NT2/D1 (cell line): Measurements from ENCODE around the gene KRTAP19-8.

Source experiments
- DNase-seq: peaks from one replicate; pipeline ENCODE4 v3.0.0-alpha.2; 2011; ENCODE audit warnings: low read depth, low spot score
- H3K27me3 ChIP-seq: 2 replicates; pipeline ENCODE4 v1.6.0; 2011; ENCODE audit warnings: mild to moderate bottlenecking; ENCODE audit not compliant: insufficient read length, insufficient read depth
- H3K36me3 ChIP-seq: 2 replicates; pipeline ENCODE4 v1.6.1; 2011; ENCODE audit warnings: mild to moderate bottlenecking, low read length, mixed read lengths; ENCODE audit not compliant: insufficient read depth, insufficient read length
- H3K4me1 ChIP-seq: 2 replicates; pipeline ENCODE4 v1.5.1; 2011; ENCODE audit not compliant: insufficient read depth, insufficient read length
- H3K4me3 ChIP-seq: 2 replicates; pipeline ENCODE4 v1.5.1; 2011; ENCODE audit warnings: low read depth; ENCODE audit not compliant: insufficient read length
- H3K9ac ChIP-seq: 2 replicates; pipeline ENCODE4 v1.6.0; 2011; ENCODE audit warnings: low read depth; ENCODE audit not compliant: insufficient read length
- H3K9me3 ChIP-seq: 2 replicates; pipeline ENCODE4 v1.5.1; 2011; ENCODE audit warnings: mild to moderate bottlenecking, low read length; ENCODE audit not compliant: insufficient read depth
- SUZ12 ChIP-seq: IDR thresholded peaks from 2 replicates; pipeline ENCODE4 v1.6.1; 2011; ENCODE audit not compliant: insufficient read length, insufficient read depth; ENCODE audit errors: extremely low read depth
- YY1 ChIP-seq: IDR thresholded peaks from 2 replicates; pipeline ENCODE4 v1.6.1; 2011; ENCODE audit not compliant: insufficient read length, insufficient read depth
- ZNF274 ChIP-seq: IDR thresholded peaks from 2 replicates; pipeline ENCODE4 v1.6.1; 2011; ENCODE audit warnings: mild to moderate bottlenecking, low read depth, low read length

The KRTAP19-8 gene, protein sequence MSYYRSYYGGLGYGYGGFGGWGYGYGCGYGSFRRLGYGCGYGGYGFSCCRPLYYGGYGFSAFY

DNA sequence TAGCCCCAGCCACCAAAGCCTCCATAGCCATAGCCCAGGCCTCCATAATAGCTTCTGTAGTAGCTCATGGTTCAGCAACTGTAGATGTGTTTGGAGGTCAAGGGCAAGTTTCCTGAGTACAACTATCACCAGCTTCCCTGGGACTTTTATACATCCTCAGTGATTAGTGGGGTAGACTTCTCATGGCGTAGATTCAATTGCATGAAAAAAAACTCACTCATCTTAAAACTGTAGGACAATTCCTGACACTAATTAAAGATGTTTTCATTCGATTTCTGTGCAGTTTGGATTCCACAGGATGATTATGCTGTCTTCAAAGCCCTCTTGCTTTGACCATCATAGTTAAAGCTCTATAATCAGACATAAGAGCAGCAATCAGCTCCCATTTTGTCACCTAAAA lies at the start of gene KRTAP19-8:
Gene KRTAP19-8, minus strand, starts transcription at position 101 of the 400 bp plus-strand sequence. Its CDS starts 33 bp downstream, at position 68.
- Histone ChIP-seq H3K9ac (no peak within 1 kb of the TSS), H3K36me3 (no peaks in the 10 kb centered on the region), H3K4me3 (no peak within 1 kb of the TSS), H3K4me1 (no peaks in the 10 kb centered on the region), H3K9me3 (peaks cover 18% of the 10 kb centered on the region), H3K27me3 (no peaks in the 10 kb centered on the region)
- no peak for TF ChIP-seq YY1
- no peak for TF ChIP-seq ZNF274
- no peak for TF ChIP-seq SUZ12
- no peak for DNase-seq

DNA sequence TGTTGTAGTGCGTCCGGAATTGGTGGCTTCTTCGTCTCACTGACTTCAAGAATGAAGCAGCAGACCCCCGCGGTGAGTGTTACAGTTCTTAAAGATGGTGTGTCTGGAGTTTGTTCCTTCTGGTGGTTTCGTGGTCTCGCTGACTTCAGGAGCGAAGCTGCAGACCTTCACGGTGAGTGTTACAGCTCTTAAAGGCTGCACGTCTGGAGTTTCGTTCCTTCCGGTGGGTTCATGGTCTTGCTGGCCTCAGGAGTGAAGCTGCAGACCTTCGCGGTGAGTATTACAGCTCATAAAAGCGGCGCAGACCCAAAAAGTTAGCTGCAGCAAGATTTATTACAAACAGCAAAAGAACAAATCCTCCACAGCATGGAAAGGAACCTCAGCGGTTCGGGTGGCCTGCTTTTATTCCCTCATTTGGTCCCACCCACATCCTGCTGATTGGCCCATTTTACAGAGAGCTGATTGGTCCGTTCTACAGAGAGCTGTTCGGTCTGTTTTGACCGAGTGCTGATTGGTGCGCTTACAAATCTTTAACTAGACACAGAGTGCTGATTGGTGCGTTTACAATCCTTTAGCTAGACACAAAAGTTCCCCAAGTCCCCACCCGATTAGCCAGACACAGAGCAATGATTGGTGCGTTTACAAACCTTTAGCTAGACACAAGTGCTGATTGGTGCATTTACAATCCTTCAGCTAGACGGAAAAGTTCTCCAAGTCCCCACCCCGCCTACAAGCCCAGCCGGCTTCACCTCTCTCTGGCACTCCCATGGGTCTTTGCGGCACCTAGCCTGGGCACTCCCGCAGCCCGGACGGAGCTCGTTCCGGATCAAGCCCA lies 49.6 kb upstream of the KRTAP19-8 start:
- Histone ChIP-seq H3K27me3 (no peaks in the 10 kb centered on the region), H3K9ac (no peak overlapping the region), H3K4me1 (no peaks in the 10 kb centered on the region), H3K36me3 (no peaks in the 10 kb centered on the region), H3K4me3 (no peak overlapping the region), H3K9me3 (peaks cover 17% of the 10 kb centered on the region)
- no peak for DNase-seq
- TF ChIP-seq YY1 (no peak), ZNF274 (no peak), SUZ12 (no peak)

DNA sequence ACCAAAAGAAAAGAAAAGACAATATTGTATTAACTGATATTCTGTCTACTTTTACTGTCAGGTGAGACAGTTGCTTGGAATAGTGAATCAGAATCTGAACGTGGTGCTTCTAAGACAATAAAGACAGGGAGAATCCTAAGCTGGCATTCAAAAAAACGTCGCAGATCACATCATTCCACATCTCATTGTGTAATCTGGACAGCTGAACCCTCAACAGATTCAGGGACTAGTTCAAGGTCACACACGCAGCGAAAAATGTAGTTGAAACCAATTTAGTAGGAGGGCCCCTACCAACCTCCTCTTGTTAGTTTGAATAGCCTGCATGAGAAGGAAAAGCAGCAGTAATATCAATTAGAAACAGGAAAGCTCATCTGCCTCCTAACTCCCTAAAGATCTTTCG lies 46.4 kb upstream of the KRTAP19-8 start:
- H3K4me1 ChIP-seq, result no peaks in the 10 kb centered on the region
- peaks cover 17% of the 10 kb centered on the region; the same call in 1 of the 2 replicates for H3K9me3 ChIP-seq
- no peak overlapping the region for H3K4me3 ChIP-seq
- H3K9ac ChIP-seq, result no peak overlapping the region
- H3K27me3 ChIP-seq, result no peaks in the 10 kb centered on the region
- TF ChIP-seq SUZ12, result no peak
- TF ChIP-seq ZNF274, result no peak
- no peak for TF ChIP-seq YY1
- no peaks in the 10 kb centered on the region for H3K36me3 ChIP-seq
- DNase-seq, result no peak

DNA sequence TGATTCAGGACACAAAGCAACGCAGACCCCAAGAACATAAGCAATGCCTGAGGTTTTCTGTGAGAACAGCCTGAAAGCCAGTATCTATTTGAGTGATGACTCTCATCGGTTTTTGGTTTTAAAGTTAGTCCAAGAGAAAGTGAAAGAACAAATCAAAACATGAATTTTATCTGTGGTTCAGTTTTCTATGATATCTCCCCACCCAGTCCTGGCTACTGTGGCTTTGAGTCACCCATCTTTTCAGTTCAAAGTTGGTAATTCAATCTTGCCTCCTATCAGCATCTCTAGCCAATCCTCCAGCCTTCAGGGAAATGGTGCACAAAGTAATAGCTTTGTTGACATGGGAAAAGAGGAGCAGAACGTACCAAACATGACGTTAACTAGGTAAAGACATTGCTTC lies 40.5 kb upstream of the KRTAP19-8 start:
- no peak for TF ChIP-seq SUZ12
- TF ChIP-seq YY1, result no peak
- TF ChIP-seq ZNF274, result no peak
- no peak for DNase-seq
- H3K9ac ChIP-seq, result no peak overlapping the region
- H3K9me3 ChIP-seq, result peaks cover 6% of the 10 kb centered on the region; the same call in 1 of the 2 replicates
- H3K4me3 ChIP-seq, result no peak overlapping the region
- no peaks in the 10 kb centered on the region for H3K27me3 ChIP-seq
- H3K4me1 ChIP-seq, result no peaks in the 10 kb centered on the region
- no peaks in the 10 kb centered on the region for H3K36me3 ChIP-seq

DNA sequence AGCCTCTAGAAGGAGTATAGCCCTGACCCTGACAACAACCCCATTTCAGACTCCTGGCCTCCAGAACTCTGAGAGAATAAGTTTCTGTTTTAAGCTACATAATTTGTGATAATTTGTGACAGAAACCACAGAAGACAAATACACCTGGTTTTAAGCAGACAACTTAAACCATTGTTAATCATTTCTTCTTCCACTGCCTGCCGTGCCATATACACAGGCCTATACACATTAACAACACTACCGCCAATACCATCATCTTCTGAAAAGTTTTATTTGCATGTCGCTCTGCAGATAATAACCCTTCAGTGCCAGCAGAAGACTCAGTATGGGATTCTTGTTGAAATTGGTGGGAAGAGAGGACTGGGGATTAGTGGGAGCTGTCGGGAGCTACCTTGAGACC lies 39.9 kb upstream of the KRTAP19-8 start:
- Histone ChIP-seq H3K9ac (no peak overlapping the region), H3K36me3 (no peaks in the 10 kb centered on the region), H3K4me1 (no peaks in the 10 kb centered on the region), H3K9me3 (peaks cover under 1% of the 10 kb centered on the region; the same call in 1 of the 2 replicates), H3K27me3 (no peaks in the 10 kb centered on the region), H3K4me3 (no peak overlapping the region)
- TF ChIP-seq YY1, result no peak
- TF ChIP-seq ZNF274, result no peak
- no peak for TF ChIP-seq SUZ12
- DNase-seq, result no peak

DNA sequence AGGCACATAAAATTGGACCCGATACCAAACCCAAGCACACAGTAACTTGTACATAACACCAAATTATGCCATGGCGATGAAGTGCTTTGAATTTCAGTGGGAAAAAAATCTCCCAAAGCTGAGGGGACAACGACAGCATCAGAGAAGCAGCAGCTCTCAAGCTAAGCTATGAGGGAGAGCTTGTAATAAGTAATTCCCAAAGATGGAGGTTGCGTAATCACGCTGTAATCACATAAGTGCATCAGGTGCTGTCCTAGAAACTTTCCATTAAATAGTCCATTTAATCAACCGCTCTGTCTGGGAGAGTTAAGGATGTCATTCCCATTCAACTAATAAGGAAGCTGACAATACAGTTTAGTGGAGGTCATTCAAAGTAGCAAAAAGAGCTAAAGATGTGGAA lies 37.6 kb upstream of the KRTAP19-8 start:
- no peak overlapping the region for H3K9ac ChIP-seq
- no peaks in the 10 kb centered on the region for H3K27me3 ChIP-seq
- no peaks in the 10 kb centered on the region for H3K36me3 ChIP-seq
- no peak overlapping the region for H3K4me3 ChIP-seq
- H3K9me3 ChIP-seq, result no peaks in the 10 kb centered on the region
- DNase-seq, result no peak
- no peaks in the 10 kb centered on the region for H3K4me1 ChIP-seq
- no peak for TF ChIP-seq ZNF274
- no peak for TF ChIP-seq YY1
- TF ChIP-seq SUZ12, result no peak

DNA sequence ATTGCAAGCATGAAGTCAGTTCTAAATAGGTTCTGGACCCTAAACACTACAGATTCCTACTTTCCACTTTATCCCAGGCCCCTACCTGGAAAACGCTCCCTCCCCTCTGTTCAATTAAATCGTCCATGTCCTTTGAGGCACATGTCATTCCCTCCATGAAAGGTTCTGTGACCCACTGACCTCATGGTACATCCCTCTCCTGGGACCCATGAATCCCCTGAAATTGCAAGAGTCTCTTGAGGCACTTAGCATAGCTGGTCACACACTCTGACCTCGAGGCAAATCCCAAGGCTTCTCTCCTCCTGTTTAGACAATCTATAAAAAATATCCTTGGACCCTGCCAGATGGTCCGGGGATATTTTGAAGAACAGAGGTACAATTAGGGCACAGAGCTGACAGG lies 34.3 kb upstream of the KRTAP19-8 start:
- no peaks in the 10 kb centered on the region for H3K27me3 ChIP-seq
- H3K4me1 ChIP-seq, result no peaks in the 10 kb centered on the region
- no peak overlapping the region for H3K9ac ChIP-seq
- TF ChIP-seq YY1, result no peak
- TF ChIP-seq SUZ12, result no peak
- no peak for TF ChIP-seq ZNF274
- DNase-seq, result no peak
- no peaks in the 10 kb centered on the region for H3K9me3 ChIP-seq
- no peak overlapping the region for H3K4me3 ChIP-seq
- no peaks in the 10 kb centered on the region for H3K36me3 ChIP-seq

DNA sequence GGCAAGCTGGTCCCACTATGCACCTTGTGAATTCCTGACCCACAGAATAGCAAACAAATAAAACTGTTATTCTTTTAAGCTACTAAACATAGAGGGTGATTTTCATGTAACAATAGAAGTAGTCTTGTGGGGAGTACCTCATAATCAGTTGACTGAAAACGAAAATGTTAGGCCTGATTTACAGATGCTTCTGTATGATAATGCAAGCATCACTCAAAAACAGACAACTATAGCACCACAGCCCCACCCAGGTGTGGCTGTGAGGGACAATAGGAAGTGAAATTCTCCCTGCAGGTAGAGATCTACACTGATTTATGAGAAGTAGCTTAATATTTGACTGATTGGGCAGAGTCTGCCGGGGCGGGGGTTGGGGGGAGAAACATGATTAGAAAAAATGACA lies 26.5 kb upstream of the KRTAP19-8 start:
- Histone ChIP-seq H3K9ac (no peak overlapping the region), H3K9me3 (no peaks in the 10 kb centered on the region), H3K36me3 (no peaks in the 10 kb centered on the region), H3K4me1 (no peaks in the 10 kb centered on the region), H3K27me3 (no peaks in the 10 kb centered on the region), H3K4me3 (no peak overlapping the region)
- no peak for DNase-seq
- no peak for TF ChIP-seq SUZ12
- no peak for TF ChIP-seq YY1
- TF ChIP-seq ZNF274, result no peak
